Activated T-helper 1 cell treated with Interleukin-2 at 50 U/mL for 16 hours (primary cell): ENCODE data around the gene PCID2.

Source experiments
- DNase-seq: peaks from one replicate; pipeline ENCODE4 v3.0.0-alpha.2; 2020; ENCODE audit warnings: low read depth

PCID2 gene

DNA sequence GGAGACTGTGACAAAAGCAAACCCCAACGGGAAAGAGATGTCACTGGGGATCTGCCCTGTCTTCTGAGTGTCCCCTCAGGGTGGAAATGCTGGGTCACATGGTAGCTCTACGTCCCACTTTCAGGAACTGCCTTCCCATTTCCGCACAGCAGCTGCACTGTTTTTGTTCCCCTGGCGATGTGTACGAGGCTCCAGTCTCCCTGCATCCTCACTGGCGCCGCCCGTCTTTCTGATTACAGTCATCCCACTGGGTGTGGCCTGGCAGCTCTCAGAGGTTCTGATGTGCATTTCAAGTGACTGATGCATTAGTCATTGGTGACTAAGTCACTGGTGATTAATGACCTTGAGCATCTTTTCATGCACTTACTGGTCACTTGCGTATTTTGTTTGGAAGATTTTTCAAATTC lies 21.2 kb downstream of the PCID2 start:
- no peak for DNase-seq

DNA sequence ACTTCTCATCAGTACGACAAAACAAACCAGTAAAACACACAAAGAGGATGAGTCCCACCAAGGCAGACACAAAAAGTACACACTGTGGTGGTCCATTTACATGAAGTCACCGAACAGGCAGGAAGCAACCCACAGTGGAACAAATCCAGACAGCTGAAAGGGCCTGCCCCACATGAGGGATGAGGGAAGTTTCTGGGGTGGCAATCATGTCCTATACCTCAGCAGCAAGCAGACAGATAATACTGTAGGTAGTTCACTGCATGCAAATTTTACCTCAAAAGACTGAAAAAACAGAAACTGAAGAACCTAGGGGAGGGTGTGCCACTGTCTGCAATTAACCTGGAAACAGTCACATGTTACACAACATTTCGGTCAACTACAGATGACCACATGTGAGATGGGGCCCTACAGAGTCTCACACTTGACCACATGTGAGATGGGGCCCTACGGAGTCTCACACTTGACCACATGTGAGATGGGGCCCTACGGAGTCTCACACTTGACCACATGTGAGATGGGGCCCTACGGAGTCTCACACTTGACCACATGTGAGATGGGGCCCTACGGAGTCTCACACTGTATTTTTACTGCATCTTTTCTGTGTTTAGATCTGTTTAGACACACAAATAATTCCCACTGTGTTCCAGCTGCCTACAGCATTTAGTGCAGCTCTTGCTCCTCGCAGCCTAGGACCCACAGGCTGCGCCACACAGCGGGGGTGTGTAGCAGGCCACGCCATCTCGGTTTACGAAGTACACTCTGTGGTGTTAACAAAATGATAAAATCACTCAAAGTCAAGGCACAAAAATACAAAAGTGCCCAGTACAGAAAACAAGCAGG lies 22.2 kb downstream of the PCID2 start:
- DNase-seq = no peak

DNA sequence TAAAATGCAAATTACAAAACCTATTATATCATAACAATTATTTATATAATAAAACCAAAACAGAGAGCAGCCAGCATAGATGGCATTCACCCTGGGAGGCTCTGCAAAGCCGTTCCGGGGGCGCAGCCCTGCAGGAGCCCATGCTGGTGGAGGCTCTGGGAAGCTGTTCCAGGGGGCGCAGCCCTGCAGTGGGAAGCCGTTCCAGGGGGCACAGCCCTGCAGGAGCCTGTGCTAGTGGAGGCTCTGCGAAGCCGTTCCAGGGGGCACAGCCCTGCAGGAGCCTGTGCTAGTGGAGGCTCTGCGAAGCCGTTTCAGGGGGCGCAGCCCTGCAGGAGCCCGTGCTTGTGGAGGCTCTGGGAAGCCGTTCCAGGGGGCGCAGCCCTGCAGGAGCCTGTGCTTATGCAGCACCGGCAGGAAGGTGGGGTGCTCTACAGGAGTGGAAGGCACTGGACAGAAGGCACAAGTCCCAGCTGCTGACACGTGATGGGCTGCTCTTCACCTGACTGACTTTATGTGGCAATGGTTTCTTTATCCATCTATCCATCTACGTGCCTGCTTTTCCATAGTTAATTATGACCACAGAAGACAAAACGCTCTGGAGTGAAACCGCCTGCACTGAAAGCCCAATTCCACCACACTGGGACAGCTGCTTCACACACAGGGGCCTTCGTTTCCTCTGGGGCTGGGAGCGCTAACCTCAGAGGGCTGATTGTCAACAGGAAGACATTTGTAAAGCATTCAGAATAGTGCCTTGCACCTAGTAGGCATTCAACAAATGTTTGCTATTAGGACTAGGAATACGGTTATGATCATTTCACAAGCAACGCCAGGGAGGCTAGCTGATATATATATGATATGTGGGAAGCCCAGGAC lies 23.7 kb downstream of the PCID2 start:
- peak; percentile 34 for DNase-seq

- no peak for DNase-seq
These were observed 24.9 kb downstream of the PCID2 start for GRCh38 chr13:113183450-113184129.

- no peak for DNase-seq
These were observed 26.4 kb downstream of the PCID2 start for GRCh38 chr13:113182046-113182445.

- no peak for DNase-seq
These were observed 28.9 kb downstream of the PCID2 start for GRCh38 chr13:113179374-113180230.

DNA sequence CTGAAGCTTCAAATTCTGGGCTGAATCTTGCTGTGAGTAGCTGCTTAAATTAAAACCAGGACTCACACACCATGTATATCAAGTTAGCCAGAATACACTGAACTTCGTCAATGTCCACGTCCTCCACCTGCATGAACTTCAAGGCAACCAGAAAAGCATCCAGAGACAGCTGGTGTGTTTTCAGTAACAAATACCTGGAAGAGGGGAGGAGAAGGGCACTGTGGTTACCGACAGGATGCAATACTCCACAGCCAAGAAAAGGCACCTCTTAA lies 29.6 kb downstream of the PCID2 start:
- DNase-seq = no peak

GRCh38 chr13:113178070-113178895 lies 30.2 kb downstream of the PCID2 start:
- no peak for DNase-seq

GRCh38 chr13:113176822-113177221 lies 31.6 kb downstream of the PCID2 start:
- DNase-seq = no peak

DNA sequence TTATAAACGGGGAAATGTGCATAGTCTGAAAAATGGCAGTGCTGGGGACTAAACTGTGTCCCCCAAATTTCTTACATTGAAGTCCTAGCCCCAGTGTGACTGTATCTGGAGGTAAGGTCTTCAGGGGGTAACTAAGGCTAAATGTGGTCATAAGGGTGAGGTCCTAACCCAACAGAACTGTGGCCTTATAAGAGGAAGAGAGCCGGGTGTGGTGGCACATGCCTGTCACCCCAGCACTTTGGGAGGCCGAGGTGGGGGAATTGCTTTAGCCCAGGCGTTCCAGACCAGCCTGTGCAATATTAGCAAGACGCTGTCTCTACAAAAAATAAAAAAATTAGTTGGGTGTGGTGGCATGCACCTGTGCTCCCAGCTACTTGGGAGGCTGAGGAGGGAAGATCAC lies 32.2 kb downstream of the PCID2 start:
- DNase-seq = peak; percentile 41

DNA sequence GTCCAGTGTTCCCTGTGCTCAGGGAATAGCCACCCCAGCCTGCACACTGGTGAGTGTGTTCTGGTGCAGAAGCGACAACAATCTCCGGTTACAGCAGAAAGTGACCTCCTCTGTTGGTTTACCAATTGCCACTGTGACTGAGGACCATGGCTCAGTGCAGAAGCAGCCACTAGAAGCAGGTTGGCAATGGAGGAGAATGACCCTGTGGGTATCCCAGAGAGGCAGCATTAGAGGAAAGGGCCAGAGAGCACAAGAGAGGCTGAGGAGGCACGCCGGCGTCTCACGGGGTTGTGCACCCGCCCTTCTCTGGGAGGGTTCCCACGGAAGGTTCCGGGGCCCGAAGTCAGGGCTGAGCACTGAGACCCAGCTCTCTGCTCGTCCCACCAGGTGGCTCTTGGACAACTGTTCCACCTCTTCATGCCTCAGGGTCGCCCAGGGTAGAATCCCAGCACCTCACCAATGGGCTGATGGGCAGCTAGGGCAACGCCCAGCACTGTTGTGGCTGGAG lies 36.0 kb downstream of the PCID2 start:
- DNase-seq = no peak

DNA sequence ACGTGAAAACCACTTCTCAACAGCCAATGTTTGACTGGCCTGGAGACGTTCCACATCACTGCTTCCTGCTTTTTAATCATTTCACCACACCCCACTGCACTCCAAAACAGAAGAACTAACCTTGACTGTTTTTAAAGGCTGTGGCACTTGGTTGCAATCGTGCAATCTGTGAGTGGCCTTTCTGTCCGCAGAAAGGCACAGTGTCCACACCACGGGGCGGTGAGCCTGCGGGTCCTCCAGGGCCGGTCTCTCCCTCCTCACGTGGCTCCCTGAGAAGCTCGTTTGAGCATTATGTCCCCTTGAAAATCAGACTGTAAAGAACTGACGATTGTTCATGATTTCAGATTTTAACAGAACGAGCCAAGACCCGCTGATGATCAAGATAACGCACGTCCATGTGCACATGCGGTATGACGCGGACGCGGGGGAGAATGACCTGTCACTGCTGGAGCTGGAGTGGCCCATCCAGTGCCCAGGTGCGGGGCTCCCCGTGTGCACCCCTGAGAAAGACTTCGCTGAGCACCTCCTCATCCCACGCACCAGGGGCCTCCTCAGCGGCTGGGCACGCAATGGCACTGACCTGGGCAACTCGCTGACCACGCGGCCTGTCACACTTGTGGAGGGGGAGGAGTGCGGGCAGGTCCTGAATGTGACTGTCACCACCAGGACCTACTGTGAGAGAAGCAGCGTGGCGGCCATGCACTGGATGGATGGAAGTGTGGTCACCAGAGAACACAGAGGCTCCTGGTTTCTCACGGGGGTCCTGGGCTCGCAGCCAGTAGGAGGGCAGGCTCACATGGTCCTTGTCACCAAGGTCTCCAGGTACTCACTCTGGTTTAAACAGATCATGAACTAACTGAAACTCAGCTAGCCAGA lies 37.0 kb downstream of the PCID2 start:
- no peak for DNase-seq

- DNase-seq = no peak
These were observed 38.0 kb downstream of the PCID2 start for GRCh38 chr13:113170511-113170910.

- DNase-seq = no peak
These were observed 38.9 kb downstream of the PCID2 start for GRCh38 chr13:113169277-113170272.

GRCh38 chr13:113168211-113168610 lies 40.3 kb downstream of the PCID2 start:
- no peak for DNase-seq

DNA sequence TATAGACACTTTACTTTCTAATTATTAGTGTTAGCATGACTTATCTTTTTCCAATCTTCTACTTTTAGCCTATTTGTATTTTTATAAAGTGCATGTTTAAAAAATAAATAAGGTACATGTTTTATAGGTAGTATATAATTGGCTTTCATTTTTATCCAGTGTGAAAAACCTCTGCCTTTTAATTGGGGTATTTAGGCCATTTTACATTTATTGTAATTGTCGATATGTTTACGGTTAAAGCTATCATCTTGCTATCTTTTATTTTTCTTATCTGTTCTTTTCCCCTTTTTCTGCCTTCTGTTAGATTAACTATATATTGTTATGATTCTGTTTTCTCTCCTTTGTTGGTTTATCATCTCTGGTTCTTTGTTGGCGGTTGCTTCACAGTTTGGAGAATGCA lies 40.9 kb downstream of the PCID2 start:
- DNase-seq = no peak

GRCh38 chr13:113167155-113167554 lies 41.3 kb downstream of the PCID2 start:
- no peak for DNase-seq

DNA sequence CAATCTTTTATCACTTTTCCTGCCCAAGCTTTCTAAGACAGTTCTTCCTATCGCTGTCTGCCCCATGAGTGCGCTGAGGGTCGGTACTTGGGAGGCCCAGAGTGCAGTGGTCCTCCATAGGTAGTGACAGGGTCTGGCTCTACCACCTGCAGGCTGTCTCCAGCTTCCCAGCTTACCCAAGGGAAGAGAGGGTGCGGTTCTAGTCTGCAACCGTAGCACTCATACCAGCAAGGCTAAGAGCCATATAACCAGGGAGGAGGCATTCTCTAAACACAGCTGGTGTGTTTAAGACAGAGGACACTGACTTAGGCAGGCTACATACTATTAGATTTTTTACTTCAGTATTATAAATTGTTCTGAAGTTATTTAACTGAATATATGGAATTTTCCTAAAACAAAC lies 41.8 kb downstream of the PCID2 start:
- no peak for DNase-seq

- DNase-seq = no peak
These were observed 42.2 kb downstream of the PCID2 start for GRCh38 chr13:113166266-113166665.
